Effector memory CD8-positive, alpha-beta T cell (primary cell): ENCODE results near the gene ARRDC4.

Experiments used
- ATAC-seq: fragments of 150-1000 bp; cut with Tn5 transposase; replicated peaks from 2 replicates; pipeline ENCODE4 v1.10.0; 2021; ENCODE audit warnings: mild to moderate bottlenecking, moderate library complexity
- DNase-seq, 3 experiments: peaks; one replicate each; pipeline ENCODE4 v3.0.0; 2021
- H3K27ac Mint-ChIP-seq, 2 donors: one replicate each; pipeline ENCODE4 v1.8.0; 2022; ENCODE audit warnings: mild to moderate bottlenecking in 2 of 2, mixed read lengths in 2 of 2, moderate library complexity in 2 of 2
- H3K27me3 Mint-ChIP-seq, 2 donors: one replicate each; pipeline ENCODE4 v1.8.0; 2022; ENCODE audit warnings: mixed read lengths in 2 of 2
- H3K36me3 Mint-ChIP-seq: one replicate; pipeline ENCODE4 v1.8.0; 2022; ENCODE audit warnings: mild to moderate bottlenecking, moderate library complexity, mixed read lengths; ENCODE audit not compliant: insufficient read depth
- H3K4me1 Mint-ChIP-seq, 2 donors: one replicate each; pipeline ENCODE4 v1.8.0; 2022; ENCODE audit warnings: low read depth in 2 of 2, mixed read lengths in 2 of 2
- H3K4me3 Mint-ChIP-seq, 2 donors: one replicate each; pipeline ENCODE4 v1.8.0; 2022; ENCODE audit warnings: mild to moderate bottlenecking in 2 of 2, mixed read lengths in 2 of 2, moderate library complexity in 2 of 2
- H3K9me3 Mint-ChIP-seq, 2 donors: one replicate each; pipeline ENCODE4 v1.8.0; 2022; ENCODE audit warnings: mixed read lengths in 2 of 2

Gene ARRDC4

DNA sequence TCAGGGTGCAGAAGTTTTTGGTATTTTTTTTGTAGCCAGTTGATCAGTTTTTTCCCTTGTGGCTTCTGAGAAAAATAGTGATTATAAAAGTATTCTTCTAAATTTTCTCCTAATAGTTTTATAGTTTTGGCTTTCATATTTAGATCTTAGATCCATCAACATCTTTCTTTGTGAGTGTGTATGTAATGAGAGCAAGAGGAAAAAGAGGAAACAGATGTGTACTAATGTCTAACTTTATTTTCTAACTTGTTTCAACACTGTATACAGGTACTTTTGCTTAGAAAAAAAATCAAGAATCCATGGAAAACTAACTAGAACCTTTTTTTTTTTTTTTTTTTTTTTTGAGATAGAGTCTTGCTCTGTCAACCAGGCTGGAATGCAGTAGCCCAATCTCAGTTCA, 53.1 kb downstream of the ARRDC4 start:
- Mint-ChIP-seq H3K4me1 (no peaks in the 10 kb centered on the region), H3K27me3 (no peaks in the 10 kb centered on the region), H3K36me3 (no peaks in the 10 kb centered on the region), H3K4me3 (no peak overlapping the region), H3K27ac (no peak overlapping the region), H3K9me3 (no peaks in the 10 kb centered on the region)
- DNase-seq = no peak
- ATAC-seq = no peak

DNA sequence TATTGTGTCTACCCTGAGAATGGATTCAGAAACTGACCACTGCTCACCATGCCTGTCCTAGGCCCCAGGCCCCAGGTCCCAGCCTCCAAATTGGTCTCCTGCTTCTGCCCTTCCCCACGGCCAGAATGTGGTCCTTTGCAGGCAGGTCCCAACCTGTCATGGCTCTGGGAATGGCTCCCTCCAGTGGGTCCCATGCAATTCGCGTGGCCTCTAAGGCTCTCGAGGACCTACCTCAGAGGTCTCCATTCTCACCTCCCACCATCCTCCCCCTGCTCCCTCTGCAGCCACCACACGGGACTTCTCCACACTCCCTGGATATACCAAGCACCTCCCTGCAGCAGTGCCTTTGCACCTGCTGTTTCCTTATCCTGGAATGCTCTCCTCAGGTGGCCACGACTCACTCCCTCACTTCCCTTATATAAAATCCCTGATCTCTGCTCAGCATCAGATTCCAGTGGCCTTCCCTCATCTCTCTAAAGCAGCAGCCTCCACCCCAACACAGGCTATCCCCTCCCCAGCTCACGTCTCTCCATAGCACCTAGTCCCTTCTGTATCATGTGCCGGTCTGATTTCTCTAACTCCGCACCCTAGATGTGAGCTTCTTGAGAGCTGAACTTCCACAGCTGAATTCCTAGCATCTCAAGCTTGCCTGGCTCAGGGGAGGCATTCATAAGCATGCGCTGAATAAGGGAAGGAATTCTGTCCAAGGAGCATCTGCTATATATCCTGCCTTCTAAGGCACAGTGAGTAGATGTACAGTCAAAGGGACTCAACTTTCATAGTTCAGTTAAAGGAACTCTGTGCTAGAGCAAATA, 56.9 kb downstream of the ARRDC4 start:
- Mint-ChIP-seq H3K4me1 (no peaks in the 10 kb centered on the region), H3K4me3 (no peak overlapping the region), H3K36me3 (no peaks in the 10 kb centered on the region), H3K9me3 (no peaks in the 10 kb centered on the region), H3K27me3 (no peaks in the 10 kb centered on the region), H3K27ac (no peak overlapping the region)
- ATAC-seq = no peak
- DNase-seq = no peak

- H3K9me3 Mint-ChIP-seq = peaks cover 4 to 6% of the 10 kb centered on the region in 2 donors
- no peaks in the 10 kb centered on the region for H3K27me3 Mint-ChIP-seq
- no peak overlapping the region for H3K4me3 Mint-ChIP-seq
- no peaks in the 10 kb centered on the region for H3K4me1 Mint-ChIP-seq
- DNase-seq (no peak), ATAC-seq (no peak)
- H3K27ac Mint-ChIP-seq = no peak overlapping the region
- no peaks in the 10 kb centered on the region for H3K36me3 Mint-ChIP-seq
Observed at GRCh38 chr15:98018761-98019351, 58.4 kb downstream of the ARRDC4 start.
